LNCaP clone FGC (cell line): Measurements from ENCODE around the gene GAB3.
"Not testable (repeated sequence)": the region's sequence is repeated elsewhere in the genome, so short reads cannot be mapped to it uniquely, and the experiment has no call there.

Source experiments
- DNase-seq: peaks from one replicate; pipeline ENCODE4 v3.0.0-alpha.2; 2011; ENCODE audit warnings: low read depth
- H3K4me3 ChIP-seq: 2 replicates; pipeline ENCODE4 v1.5.1; 2011; ENCODE audit warnings: mild to moderate bottlenecking, low read depth, low read length, control low read depth
- TF ChIP-seq, protein P1 (sequence below): IDR thresholded peaks from 2 replicates; pipeline ENCODE4 v1.5.1; 2012; ENCODE audit warnings: mild to moderate bottlenecking; ENCODE audit not compliant: control insufficient read depth, insufficient read depth; ENCODE audit errors: extremely low read depth

The GAB3 gene

DNA sequence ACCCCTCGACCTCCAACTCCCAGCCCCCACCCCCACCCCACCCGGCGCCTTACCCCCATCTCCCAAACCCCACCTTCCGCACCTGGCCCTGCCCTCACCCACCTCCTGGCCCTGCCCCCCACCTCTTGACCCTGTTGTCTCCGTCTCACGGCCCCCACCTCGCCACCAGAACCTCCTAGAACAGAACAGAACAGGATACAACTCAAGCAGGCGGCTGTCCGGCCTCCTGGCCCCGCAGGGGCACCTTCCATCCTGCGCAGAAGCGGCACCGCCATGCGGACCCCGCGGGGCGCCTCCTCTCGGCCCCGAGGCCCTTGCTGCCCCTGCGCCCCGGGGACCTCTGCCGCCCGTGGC, 97.9 kb downstream of the GAB3 start:
- TF ChIP-seq, protein P1, sequence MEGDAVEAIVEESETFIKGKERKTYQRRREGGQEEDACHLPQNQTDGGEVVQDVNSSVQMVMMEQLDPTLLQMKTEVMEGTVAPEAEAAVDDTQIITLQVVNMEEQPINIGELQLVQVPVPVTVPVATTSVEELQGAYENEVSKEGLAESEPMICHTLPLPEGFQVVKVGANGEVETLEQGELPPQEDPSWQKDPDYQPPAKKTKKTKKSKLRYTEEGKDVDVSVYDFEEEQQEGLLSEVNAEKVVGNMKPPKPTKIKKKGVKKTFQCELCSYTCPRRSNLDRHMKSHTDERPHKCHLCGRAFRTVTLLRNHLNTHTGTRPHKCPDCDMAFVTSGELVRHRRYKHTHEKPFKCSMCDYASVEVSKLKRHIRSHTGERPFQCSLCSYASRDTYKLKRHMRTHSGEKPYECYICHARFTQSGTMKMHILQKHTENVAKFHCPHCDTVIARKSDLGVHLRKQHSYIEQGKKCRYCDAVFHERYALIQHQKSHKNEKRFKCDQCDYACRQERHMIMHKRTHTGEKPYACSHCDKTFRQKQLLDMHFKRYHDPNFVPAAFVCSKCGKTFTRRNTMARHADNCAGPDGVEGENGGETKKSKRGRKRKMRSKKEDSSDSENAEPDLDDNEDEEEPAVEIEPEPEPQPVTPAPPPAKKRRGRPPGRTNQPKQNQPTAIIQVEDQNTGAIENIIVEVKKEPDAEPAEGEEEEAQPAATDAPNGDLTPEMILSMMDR, result no peak

DNA sequence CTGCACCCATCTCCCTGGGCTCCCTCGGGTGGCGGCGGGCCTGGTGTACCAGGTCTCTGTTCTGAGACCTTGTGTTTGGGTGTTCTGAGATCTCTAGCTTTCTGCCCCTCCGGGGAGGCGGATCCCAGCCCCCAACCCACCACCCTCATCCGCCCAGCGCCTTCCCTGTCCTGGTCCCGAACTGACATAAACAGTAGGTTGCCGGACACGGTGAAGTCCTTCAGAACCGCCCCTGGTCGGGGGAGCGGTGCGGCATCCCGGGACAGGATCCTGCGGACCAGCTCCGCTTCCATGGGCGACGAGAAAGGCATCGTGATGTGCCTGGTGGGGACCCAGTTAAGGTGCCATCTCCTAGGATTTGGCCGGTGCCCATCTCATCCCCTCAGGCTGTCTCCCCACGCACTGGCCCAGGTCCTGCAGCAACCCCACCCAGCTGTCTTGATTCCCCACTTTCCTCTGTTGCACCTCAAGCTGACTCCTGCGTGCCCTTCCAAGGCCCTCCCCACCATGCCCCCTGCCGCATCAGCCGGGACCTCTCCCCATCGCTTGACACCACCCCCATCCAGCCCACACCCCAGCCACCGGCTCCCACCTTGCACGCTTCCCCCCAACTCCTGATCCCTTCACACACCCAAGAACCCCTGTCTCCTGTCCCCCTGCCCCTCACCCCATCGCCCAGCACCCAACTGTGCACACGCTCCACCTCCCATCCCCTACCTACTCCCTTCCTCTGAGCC, 98.4 kb downstream of the GAB3 start:
- DNase-seq, result no peak
- H3K4me3 ChIP-seq, result no peak overlapping the region
- TF ChIP-seq, protein P1, result no peak

More for the DNA sequence above, 97.9 kb downstream of the GAB3 start:
- H3K4me3 ChIP-seq, result no peak overlapping the region
- no peak for DNase-seq

- no peak overlapping the region for H3K4me3 ChIP-seq
- no peak for DNase-seq
- TF ChIP-seq, protein P1, result no peak
Measured at GRCh38 chrX:154650221-154650510, 100.7 kb downstream of the GAB3 start.

- TF ChIP-seq, protein P1, result no peak
- no peak overlapping the region for H3K4me3 ChIP-seq
Measured at GRCh38 chrX:154649503-154650220, 101.2 kb downstream of the GAB3 start.

GRCh38 chrX:154648931-154649330, 101.9 kb downstream of the GAB3 start:
- TF ChIP-seq, protein P1, result no peak
- DNase-seq, result no peak
- H3K4me3 ChIP-seq, result no peak overlapping the region

More at GRCh38 chrX:154649503-154650220, 101.2 kb downstream of the GAB3 start:
- no peak for DNase-seq

- DNase-seq, H3K4me3 ChIP-seq: not testable (repeated sequence)
Measured at GRCh38 chrX:154645745-154646378, 105.0 kb downstream of the GAB3 start.

GRCh38 chrX:154643708-154644107, 107.2 kb downstream of the GAB3 start:
- not testable (repeated sequence) for DNase-seq, H3K4me3 ChIP-seq

- H3K4me3 ChIP-seq, DNase-seq: not testable (repeated sequence)
Measured at GRCh38 chrX:154641740-154642139, 109.1 kb downstream of the GAB3 start.

GRCh38 chrX:154633661-154634060, 117.2 kb downstream of the GAB3 start:
- not testable (repeated sequence) for H3K4me3 ChIP-seq, DNase-seq

DNA sequence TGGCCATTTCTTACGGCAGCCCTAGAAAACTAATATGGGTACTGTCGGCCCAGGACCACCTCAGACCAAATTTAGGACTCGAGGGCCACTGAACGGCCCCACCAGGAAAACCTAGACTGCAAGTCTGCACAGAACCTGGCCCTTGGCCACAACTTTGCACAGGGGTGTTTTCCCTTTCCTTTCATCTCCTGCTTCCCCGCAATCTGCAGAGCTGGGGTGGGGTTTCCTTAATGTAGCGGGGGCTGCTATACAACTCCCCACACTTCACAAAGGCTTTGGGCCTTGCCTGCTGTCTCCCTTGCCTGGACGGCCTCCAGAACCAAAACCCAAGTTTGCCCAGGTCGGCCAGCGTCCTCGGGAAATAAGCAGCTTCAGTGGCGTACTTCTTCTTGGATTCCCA, 119.9 kb downstream of the GAB3 start:
- not testable (repeated sequence) for H3K4me3 ChIP-seq, DNase-seq

- DNase-seq, H3K4me3 ChIP-seq: not testable (repeated sequence)
Measured at GRCh38 chrX:154628960-154629359, 121.9 kb downstream of the GAB3 start.
